Glutamatergic neuron (in vitro differentiated cells): ENCODE measurements around the gene ENSA. TPM values are rescaled to one million over a fixed set of nuclear protein-coding genes. Genes with fewer than 3 reads are reported as not detected.

Source experiments
- total RNA-seq: library from RNA; stranded (reverse); fragmentation: NEBNext Ultra II Directional; extraction: Animal tissue kit (Norgen Biotek cat#: 25700); gene quantifications from one replicate; pipeline ENCODE4 v1.2.1, GENCODE V29; 2021; ENCODE audit not compliant: unreplicated experiment

ENSA gene
- total RNA-seq, 1 donor from 2014 or later = 122 TPM

Other genes with a start within 250 kb of the ENSA start
- gene TARS2, start 142.2 kb downstream of the ENSA start, total RNA-seq = 38.7 TPM
- 2.8 TPM for gene ECM1, start 121.5 kb downstream of the ENSA start, total RNA-seq
- gene FALEC, start 113.9 kb downstream of the ENSA start, total RNA-seq = not detected
- 0.25 TPM for gene ADAMTSL4, start 80.2 kb downstream of the ENSA start, total RNA-seq
- gene MCL1, start 50.0 kb downstream of the ENSA start, total RNA-seq = 154 TPM
- 14.5 TPM for gene GOLPH3L, start 67.5 kb upstream of the ENSA start, total RNA-seq
- gene HORMAD1, start 91.3 kb upstream of the ENSA start, total RNA-seq = not detected
- 0.81 TPM for gene CTSS, start 136.2 kb upstream of the ENSA start, total RNA-seq
- 8.8 TPM for gene CTSK, start 178.6 kb upstream of the ENSA start, total RNA-seq
- 39.1 TPM for gene ARNT, start 247.0 kb upstream of the ENSA start, total RNA-seq